K562 (cell line): ENCODE data around the gene KCNK18. TPM values are rescaled to one million over a fixed set of nuclear protein-coding genes. Genes with fewer than 3 reads are reported as not detected.

ENCODE experiments used
- AFF4 ChIP-seq: sonication (generic); formaldehyde crosslinking; IDR thresholded peaks from 2 replicates; pipeline ENCODE4 v1.8.0; 2023; ENCODE audit warnings: mild to moderate bottlenecking, missing genetic modification reagents
- DACH1 ChIP-seq: fragments of 450-650 bp; IDR thresholded peaks from 2 replicates; pipeline ENCODE4 v1.6.1; 2018; ENCODE audit not compliant: partially characterized antibody
- NFE2 ChIP-seq: IDR thresholded peaks from 2 replicates; pipeline ENCODE4 v1.6.1; 2014; ENCODE audit warnings: antibody characterized with exemption, low read depth
- PKNOX1 ChIP-seq: fragments of 450-650 bp; IDR thresholded peaks from 2 replicates; pipeline ENCODE4 v1.6.1; 2016
- REST ChIP-seq, 2 experiments: fragments of 450-650 bp; formaldehyde crosslinking in 1 of 2; IDR thresholded peaks; 2 replicates each; pipeline versions ENCODE4 v1.4.0 to v1.6.1; 2014 to 2020; ENCODE audit warnings: mild to moderate bottlenecking in 2 of 2, borderline replicate concordance in 1 of 2, low read depth in 1 of 2
- SIX5 ChIP-seq, 2 experiments: IDR thresholded peaks; 2 replicates each; pipeline ENCODE4 v1.6.1; 2011; ENCODE audit warnings: low read length in 2 of 2, borderline replicate concordance in 1 of 2, low read depth in 1 of 2, mild to moderate bottlenecking in 1 of 2, moderate library complexity in 1 of 2; ENCODE audit not compliant: insufficient read depth in 1 of 2
- TFAM ChIP-seq: fragments of 250-450 bp; sonication (Bioruptor Pico); conservative IDR thresholded peaks from 2 replicates; pipeline ENCODE4 v1.5.0; 2021; ENCODE audit warnings: mild to moderate bottlenecking, moderate library complexity
- ZC3H11A ChIP-seq: IDR thresholded peaks from 2 replicates; pipeline ENCODE4 v1.6.1; 2012; ENCODE audit warnings: low read depth, low read length, improper control_type of control experiment
- ZNF165 ChIP-seq: fragments of 250-450 bp; sonication (Bioruptor Pico); IDR thresholded peaks from 2 replicates; pipeline ENCODE4 v1.4.0; 2020; ENCODE audit warnings: borderline replicate concordance
- ZNF282 ChIP-seq: sonication (generic); formaldehyde crosslinking; IDR thresholded peaks from 2 replicates; pipeline ENCODE4 v1.8.1; 2023; ENCODE audit warnings: missing genetic modification reagents
- ZNF551 ChIP-seq: fragments of 250-450 bp; sonication (Bioruptor Pico); IDR thresholded peaks from 2 replicates; pipeline ENCODE4 v1.5.0; 2021; ENCODE audit warnings: mild to moderate bottlenecking, moderate library complexity
- ZNF695 ChIP-seq: fragments of 450-650 bp; formaldehyde crosslinking; IDR thresholded peaks from 2 replicates; pipeline ENCODE4 v1.4.0; 2020; ENCODE audit warnings: mild to moderate bottlenecking, moderate library complexity
- polyA plus RNA-seq, 8 experiments: library from polyadenylated mRNA; depleted of rRNA in 4 of 8; stranded (reverse) in 5 of 8; unstranded in 3 of 8; fragments of >200 nt; fragmentation: Nextera tagmentation in 2 of 8; fragmentation: Illumina TruSeq in 1 of 8; extraction: Ambion mirVana in 2 of 8; extraction: Trizol in 1 of 8; gene quantifications; 2 replicates each; pipeline versions ENCODE4 v1.2.1 to v1.2.3, GENCODE V29; 2011 to 2014; ENCODE audit warnings: inconsistent platforms in 1 of 8, missing spikeins in 1 of 8
- total RNA-seq, 7 experiments: library from RNA; depleted of rRNA in 6 of 7; stranded (reverse); fragments of >200 nt in 6 of 7; fragmentation: Illumina TruSeq in 2 of 7; extraction: Trizol in 2 of 7; gene quantifications; 2 replicates each; pipeline versions ENCODE4 v1.2.1 to v1.2.3, GENCODE V29; 2011 to 2021; ENCODE audit warnings: low replicate concordance in 1 of 7
- TF ChIP-seq, protein P1 (sequence below): sonication (generic); formaldehyde crosslinking; IDR thresholded peaks from 2 replicates; pipeline ENCODE4 v1.8.0; 2022; ENCODE audit warnings: mild to moderate bottlenecking, missing genetic modification reagents

The KCNK18 gene
- total and polyA plus RNA-seq, 9 of the 15 experiments (the other 6 are each of a cell fraction or from before 2014, with no cell fraction given) = not detected

GRCh38 chr10:117197189-117197588 lies at the start of gene KCNK18 (continued):
- TF ChIP-seq REST (IDR thresholded peaks at IDR 0.05; ENCODE audit: borderline replicate concordance) (no peak), REST (CRISPR knock-in tag; IDR thresholded peaks at IDR 0.05; ENCODE audit: low read depth) (no peak), NFE2 (no peak), ZC3H11A (no peak), ZNF165 (no peak), SIX5 (IDR thresholded peaks at IDR 0.05; ENCODE audit: borderline replicate concordance in 1 of 2, insufficient read depth in 1 of 2, low read depth in 1 of 2, low read length in 2 of 2) (no peak), ZNF551 (CRISPR knock-in tag) (no peak), PKNOX1 (no peak), DACH1 (no peak), ZNF695 (CRISPR knock-in tag) (no peak), AFF4 (CRISPR knock-in tag) (no peak), ZNF282 (no peak), TFAM (no peak)
- TF ChIP-seq, protein P1, sequence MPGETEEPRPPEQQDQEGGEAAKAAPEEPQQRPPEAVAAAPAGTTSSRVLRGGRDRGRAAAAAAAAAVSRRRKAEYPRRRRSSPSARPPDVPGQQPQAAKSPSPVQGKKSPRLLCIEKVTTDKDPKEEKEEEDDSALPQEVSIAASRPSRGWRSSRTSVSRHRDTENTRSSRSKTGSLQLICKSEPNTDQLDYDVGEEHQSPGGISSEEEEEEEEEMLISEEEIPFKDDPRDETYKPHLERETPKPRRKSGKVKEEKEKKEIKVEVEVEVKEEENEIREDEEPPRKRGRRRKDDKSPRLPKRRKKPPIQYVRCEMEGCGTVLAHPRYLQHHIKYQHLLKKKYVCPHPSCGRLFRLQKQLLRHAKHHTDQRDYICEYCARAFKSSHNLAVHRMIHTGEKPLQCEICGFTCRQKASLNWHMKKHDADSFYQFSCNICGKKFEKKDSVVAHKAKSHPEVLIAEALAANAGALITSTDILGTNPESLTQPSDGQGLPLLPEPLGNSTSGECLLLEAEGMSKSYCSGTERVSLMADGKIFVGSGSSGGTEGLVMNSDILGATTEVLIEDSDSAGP (CRISPR knock-in tag) = no peak
